ACC112 (cell line): ENCODE results near the gene WDPCP.
A peak's percentile ranks its signal among the peaks of the same experiment; 100 is the strongest.
"Not testable (repeated sequence)": the region's sequence is repeated elsewhere in the genome, so short reads cannot be mapped to it uniquely, and the experiment has no call there.

ENCODE experiments used
- H2AFZ ChIP-seq: fragments of 200-600 bp; sonication (generic); one replicate; pipeline ENCODE4 v1.6.0; 2017; ENCODE audit warnings: antibody characterized with exemption, low read length; ENCODE audit not compliant: unreplicated experiment
- H3K27ac ChIP-seq: fragments of 200-600 bp; sonication (generic); 2 replicates; pipeline ENCODE4 v1.5.1; 2014; ENCODE audit warnings: low read depth, mild to moderate bottlenecking, antibody characterized with exemption, low read length, moderate library complexity
- H3K27me3 ChIP-seq: fragments of 200-600 bp; sonication (generic); 2 replicates; pipeline ENCODE4 v1.6.1; 2014; ENCODE audit warnings: mild to moderate bottlenecking, antibody characterized with exemption, low read length, moderate library complexity, mixed read lengths; ENCODE audit not compliant: insufficient read depth
- H3K36me3 ChIP-seq: fragments of 200-600 bp; sonication (generic); 2 replicates; pipeline ENCODE4 v1.6.1; 2016; ENCODE audit warnings: mild to moderate bottlenecking, antibody characterized with exemption, low read length, moderate library complexity, mixed read lengths; ENCODE audit not compliant: insufficient read depth
- H3K4me1 ChIP-seq: fragments of 200-600 bp; sonication (generic); one replicate; pipeline ENCODE4 v1.6.1; 2016; ENCODE audit warnings: low read length, mixed read lengths; ENCODE audit not compliant: insufficient read depth, unreplicated experiment, control insufficient read depth
- H3K4me3 ChIP-seq: fragments of 200-600 bp; sonication (generic); 2 replicates; pipeline ENCODE4 v1.5.1; 2014; ENCODE audit warnings: mild to moderate bottlenecking, low read depth, low read length
- H3K79me2 ChIP-seq: fragments of 200-600 bp; sonication (generic); one replicate; pipeline ENCODE4 v1.6.0; 2016; ENCODE audit warnings: low read length; ENCODE audit not compliant: control insufficient read depth, unreplicated experiment, insufficient read depth

Gene WDPCP

GRCh38 chr2:63432373-63432772 lies 155.9 kb downstream of the WDPCP start:
- Histone ChIP-seq H3K27me3 (no peaks in the 10 kb centered on the region), H3K4me3 (no peak overlapping the region), H3K4me1 (no peaks in the 10 kb centered on the region), H3K27ac (no peak overlapping the region), H3K36me3 (no peaks in the 10 kb centered on the region), H3K79me2 (no peaks in the 10 kb centered on the region), H2AFZ (no peak overlapping the region)

DNA sequence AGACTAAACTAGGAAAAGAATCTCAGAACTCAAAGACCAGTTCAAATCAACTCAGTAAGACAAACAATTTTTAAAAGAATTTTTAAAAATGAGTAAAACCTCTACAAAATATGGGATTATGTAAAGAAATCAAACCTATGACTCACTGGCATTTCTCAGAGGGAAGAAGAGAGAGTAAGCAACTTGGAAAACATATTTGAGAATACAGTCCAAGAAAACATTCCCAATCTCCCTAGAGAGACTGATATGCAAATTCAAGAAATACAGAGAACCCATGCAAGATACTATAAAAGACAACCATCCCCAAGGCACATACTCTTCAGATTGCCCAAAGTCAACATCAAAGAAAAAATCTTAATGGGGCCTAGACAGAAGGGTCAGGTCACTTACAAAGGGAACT lies 162.7 kb downstream of the WDPCP start:
- peak overlapping the region; percentile 52 for H3K27ac ChIP-seq
- H3K27me3 ChIP-seq: no peaks in the 10 kb centered on the region
- no peak overlapping the region for H2AFZ ChIP-seq
- H3K79me2 ChIP-seq: no peaks in the 10 kb centered on the region
- H3K4me1 ChIP-seq: peaks cover 6% of the 10 kb centered on the region
- no peaks in the 10 kb centered on the region for H3K36me3 ChIP-seq
- H3K4me3 ChIP-seq: no peak overlapping the region

DNA sequence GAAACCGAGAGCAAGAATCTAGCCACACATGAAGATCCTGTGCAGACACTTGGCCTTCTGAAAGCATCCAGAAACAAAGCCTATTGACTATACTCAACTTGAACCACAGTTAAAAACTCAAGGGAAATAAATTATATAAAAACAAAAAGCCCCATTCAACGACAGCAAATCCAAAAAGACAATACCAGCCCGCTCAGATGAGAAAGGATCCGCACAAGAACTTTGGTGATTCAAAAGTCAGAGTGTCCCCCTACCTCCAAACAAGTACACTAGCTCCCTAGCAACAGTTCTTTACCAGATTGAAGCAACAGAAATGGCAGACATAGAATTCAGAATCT lies 163.2 kb downstream of the WDPCP start:
- no peak overlapping the region for H2AFZ ChIP-seq
- no peaks in the 10 kb centered on the region for H3K27me3 ChIP-seq
- no peak overlapping the region for H3K4me3 ChIP-seq

GRCh38 chr2:63424329-63425078 lies 163.8 kb downstream of the WDPCP start:
- Histone ChIP-seq H2AFZ (peak overlapping the region; percentile 31), H3K27ac (no peak overlapping the region), H3K36me3 (no peaks in the 10 kb centered on the region), H3K27me3 (no peaks in the 10 kb centered on the region), H3K4me1 (peaks cover 6% of the 10 kb centered on the region), H3K4me3 (no peak overlapping the region), H3K79me2 (no peaks in the 10 kb centered on the region)

More for the DNA sequence above, 163.2 kb downstream of the WDPCP start:
- Histone ChIP-seq H3K27ac (peak overlapping the region; percentile 52), H3K36me3 (no peaks in the 10 kb centered on the region), H3K79me2 (no peaks in the 10 kb centered on the region), H3K4me1 (peaks cover 6% of the 10 kb centered on the region)

GRCh38 chr2:63422556-63422955 lies 165.7 kb downstream of the WDPCP start:
- Histone ChIP-seq H2AFZ (no peak overlapping the region), H3K4me1 (peaks cover 6% of the 10 kb centered on the region), H3K27me3 (no peaks in the 10 kb centered on the region), H3K36me3 (no peaks in the 10 kb centered on the region), H3K27ac (no peak overlapping the region), H3K4me3 (no peak overlapping the region), H3K79me2 (no peaks in the 10 kb centered on the region)

GRCh38 chr2:63408530-63408929 lies 179.7 kb downstream of the WDPCP start:
- H2AFZ ChIP-seq: no peak overlapping the region
- no peak overlapping the region for H3K27ac ChIP-seq
- H3K36me3 ChIP-seq: no peaks in the 10 kb centered on the region
- no peaks in the 10 kb centered on the region for H3K27me3 ChIP-seq
- no peak overlapping the region for H3K4me3 ChIP-seq
- no peaks in the 10 kb centered on the region for H3K79me2 ChIP-seq
- H3K4me1 ChIP-seq: no peaks in the 10 kb centered on the region

- Histone ChIP-seq H3K36me3 (no peaks in the 10 kb centered on the region), H2AFZ (no peak overlapping the region), H3K27ac (no peak overlapping the region), H3K79me2 (no peaks in the 10 kb centered on the region), H3K27me3 (no peaks in the 10 kb centered on the region), H3K4me3 (no peak overlapping the region), H3K4me1 (no peaks in the 10 kb centered on the region)
Measured at GRCh38 chr2:63406641-63407040, 181.6 kb downstream of the WDPCP start.

DNA sequence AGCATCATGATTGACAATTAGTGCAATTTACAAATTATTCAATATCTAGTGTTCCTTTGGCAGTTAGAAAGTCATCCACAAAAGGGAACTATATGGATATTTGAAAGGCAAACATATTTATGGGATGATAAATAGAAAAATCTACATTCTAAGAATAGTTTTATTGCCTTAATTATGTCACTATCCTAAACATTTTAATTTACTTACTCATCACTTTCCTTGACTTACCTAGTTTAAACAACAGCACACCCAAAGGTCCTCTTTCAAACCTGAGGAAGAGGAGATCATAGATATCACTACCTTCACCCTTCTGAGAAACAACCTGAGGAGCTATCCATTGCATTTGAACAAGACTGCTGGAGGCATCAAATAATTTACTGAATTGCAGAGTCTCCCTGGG lies 184.5 kb downstream of the WDPCP start:
- no peak overlapping the region for H2AFZ ChIP-seq
- H3K27ac ChIP-seq: no peak overlapping the region
- H3K4me1 ChIP-seq: no peaks in the 10 kb centered on the region
- H3K79me2 ChIP-seq: no peaks in the 10 kb centered on the region
- H3K27me3 ChIP-seq: no peaks in the 10 kb centered on the region
- H3K36me3 ChIP-seq: no peaks in the 10 kb centered on the region
- H3K4me3 ChIP-seq: no peak overlapping the region

- not testable (repeated sequence) for H3K4me3 ChIP-seq, H3K36me3 ChIP-seq, H3K4me1 ChIP-seq
Measured at GRCh38 chr2:63402889-63403288, 185.4 kb downstream of the WDPCP start.

GRCh38 chr2:63399156-63399555 lies 189.1 kb downstream of the WDPCP start:
- H3K79me2 ChIP-seq: no peaks in the 10 kb centered on the region
- H3K27me3 ChIP-seq: no peaks in the 10 kb centered on the region
- H3K4me1 ChIP-seq: no peaks in the 10 kb centered on the region
- no peak overlapping the region for H3K27ac ChIP-seq
- H3K4me3 ChIP-seq: no peak overlapping the region
- H3K36me3 ChIP-seq: no peaks in the 10 kb centered on the region
- H2AFZ ChIP-seq: no peak overlapping the region

More at GRCh38 chr2:63402889-63403288, 185.4 kb downstream of the WDPCP start:
- H3K27me3 ChIP-seq, H3K79me2 ChIP-seq, H3K27ac ChIP-seq, H2AFZ ChIP-seq: not testable (repeated sequence)

- Histone ChIP-seq H3K4me1 (no peaks in the 10 kb centered on the region), H2AFZ (no peak overlapping the region), H3K79me2 (no peaks in the 10 kb centered on the region), H3K27me3 (no peaks in the 10 kb centered on the region), H3K27ac (no peak overlapping the region), H3K36me3 (no peaks in the 10 kb centered on the region), H3K4me3 (no peak overlapping the region)
Measured at GRCh38 chr2:63379451-63379850, 208.8 kb downstream of the WDPCP start.
